Esophagus squamous epithelium (tissue), 4 donors: Measurements from ENCODE around the gene PFDN1.

Experiments
- POLR2A ChIP-seq, 4 donors: fragments of 450-650 bp; IDR thresholded peaks; one replicate each; pipeline ENCODE4 v1.6.1; 2017; ENCODE audit warnings: antibody characterized with exemption in 4 of 4, mild to moderate bottlenecking in 4 of 4, moderate library complexity in 3 of 4
- TF ChIP-seq, protein P1 (sequence below), 6 experiments: fragments of 450-650 bp in 4 of 6; fragments of 200-600 bp in 2 of 6; sonication (generic) in 2 of 6; IDR thresholded peaks; one replicate each; pipeline ENCODE4 v1.5.1; 2016 to 2019; ENCODE audit warnings: antibody characterized with exemption in 6 of 6, mild to moderate bottlenecking in 4 of 6, moderate library complexity in 4 of 6

DNA sequence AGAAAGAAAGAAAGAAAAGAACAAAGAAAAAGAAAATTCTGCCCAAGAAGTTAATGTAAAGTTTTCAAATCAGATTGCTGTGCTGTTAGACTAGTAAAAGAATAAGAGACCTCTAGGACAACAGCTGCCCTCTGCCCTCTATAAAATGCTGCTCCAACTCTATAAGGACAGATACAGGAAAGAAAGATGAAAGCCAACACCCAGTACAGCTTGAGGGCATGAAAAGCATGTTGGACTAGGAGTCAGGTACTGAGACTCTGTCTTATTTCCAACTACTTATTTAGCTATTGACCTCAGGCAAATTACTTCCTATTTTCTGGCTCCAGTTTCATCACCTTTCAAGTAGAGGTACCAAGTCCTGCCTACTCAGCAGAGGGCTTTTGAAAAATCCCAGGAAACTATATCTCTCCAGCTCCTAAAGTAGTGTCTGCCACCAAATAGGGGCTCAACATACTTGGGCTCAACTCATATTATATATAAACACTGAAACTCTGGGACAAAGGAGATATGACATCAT lies 37.8 kb upstream of the PFDN1 start:
- TF ChIP-seq, protein P1, sequence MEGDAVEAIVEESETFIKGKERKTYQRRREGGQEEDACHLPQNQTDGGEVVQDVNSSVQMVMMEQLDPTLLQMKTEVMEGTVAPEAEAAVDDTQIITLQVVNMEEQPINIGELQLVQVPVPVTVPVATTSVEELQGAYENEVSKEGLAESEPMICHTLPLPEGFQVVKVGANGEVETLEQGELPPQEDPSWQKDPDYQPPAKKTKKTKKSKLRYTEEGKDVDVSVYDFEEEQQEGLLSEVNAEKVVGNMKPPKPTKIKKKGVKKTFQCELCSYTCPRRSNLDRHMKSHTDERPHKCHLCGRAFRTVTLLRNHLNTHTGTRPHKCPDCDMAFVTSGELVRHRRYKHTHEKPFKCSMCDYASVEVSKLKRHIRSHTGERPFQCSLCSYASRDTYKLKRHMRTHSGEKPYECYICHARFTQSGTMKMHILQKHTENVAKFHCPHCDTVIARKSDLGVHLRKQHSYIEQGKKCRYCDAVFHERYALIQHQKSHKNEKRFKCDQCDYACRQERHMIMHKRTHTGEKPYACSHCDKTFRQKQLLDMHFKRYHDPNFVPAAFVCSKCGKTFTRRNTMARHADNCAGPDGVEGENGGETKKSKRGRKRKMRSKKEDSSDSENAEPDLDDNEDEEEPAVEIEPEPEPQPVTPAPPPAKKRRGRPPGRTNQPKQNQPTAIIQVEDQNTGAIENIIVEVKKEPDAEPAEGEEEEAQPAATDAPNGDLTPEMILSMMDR (IDR thresholded peaks at IDR 0.05), result no peak
- no peak for TF ChIP-seq POLR2A (IDR thresholded peaks at IDR 0.05)
